ENCODE data around the gene DNAH1.

- TF ChIP-seq EZH2 (optimal IDR thresholded peaks at IDR 0.05; ENCODE audit: low read depth, low read length), result no peak
- TF ChIP-seq CTCF (IDR thresholded peaks at IDR 0.05; ENCODE audit: low read length), result no peak
- TF ChIP-seq EZH2phosphoT487 (IDR thresholded peaks at IDR 0.05; ENCODE audit: low read length), result no peak
Measured at GRCh38 chr3:52330194-52330805, 14.2 kb downstream of the DNAH1 start.
